SJSA1 (cell line): Measurements from ENCODE around the gene CCDC7. TPM values are rescaled to one million over a fixed set of nuclear protein-coding genes. Genes with fewer than 3 reads are reported as not detected.

Source experiments
- DNase-seq, 2 experiments: peaks; one replicate each; pipeline ENCODE4 v3.0.0-alpha.2; 2015 to 2020; ENCODE audit warnings: low spot score in 2 of 2, low read depth in 1 of 2
- H3K27ac ChIP-seq: fragments of 250-450 bp; sonication (Bioruptor Pico); 2 replicates; pipeline ENCODE4 v1.5.1; 2020; ENCODE audit warnings: mild to moderate bottlenecking, moderate library complexity
- H3K27me3 ChIP-seq: fragments of 250-450 bp; sonication (Bioruptor Pico); replicated peaks from 2 replicates; pipeline ENCODE4 v1.5.1; 2020; ENCODE audit warnings: mild to moderate bottlenecking, moderate library complexity
- H3K36me3 ChIP-seq: fragments of 250-450 bp; sonication (Bioruptor Pico); 2 replicates; pipeline ENCODE4 v1.5.1; 2020; ENCODE audit warnings: mild to moderate bottlenecking
- H3K4me1 ChIP-seq: fragments of 250-450 bp; sonication (Bioruptor Pico); replicated peaks from 2 replicates; pipeline ENCODE4 v1.6.1; 2021; ENCODE audit warnings: mild to moderate bottlenecking
- H3K4me3 ChIP-seq: fragments of 250-450 bp; sonication (Bioruptor Pico); 2 replicates; pipeline ENCODE4 v1.5.1; 2020; ENCODE audit warnings: mild to moderate bottlenecking
- H3K9me3 ChIP-seq: fragments of 250-450 bp; sonication (Bioruptor Pico); replicated peaks from 2 replicates; pipeline ENCODE4 v1.5.1; 2020; ENCODE audit warnings: mild to moderate bottlenecking
- total RNA-seq: library from RNA; depleted of rRNA; stranded (reverse); fragments of >200 nt; shearing (Covaris generic); gene quantifications from 2 replicates; pipeline ENCODE4 v1.2.3, GENCODE V29; 2014

Gene CCDC7
- total RNA-seq, 1 experiment from 2014 or later = 4.8 TPM

- no peak for DNase-seq
- Histone ChIP-seq H3K9me3 (no peaks in the 10 kb centered on the region), H3K27ac (no peak overlapping the region), H3K4me1 (0 out of 2 replicates have a peak, but pooled peaks cover 3% of the 10 kb centered on the region), H3K36me3 (no peaks in the 10 kb centered on the region), H3K27me3 (no peaks in the 10 kb centered on the region; the same call in 1 of the 2 replicates), H3K4me3 (no peak overlapping the region)
These were observed 27.4 kb upstream of the CCDC7 start for GRCh38 chr10:32418572-32418971.

GRCh38 chr10:32419615-32420014, 26.3 kb upstream of the CCDC7 start:
- Histone ChIP-seq H3K36me3 (no peaks in the 10 kb centered on the region), H3K4me1 (no peaks in the 10 kb centered on the region)
- no peak for DNase-seq

GRCh38 chr10:32426186-32426585, 19.8 kb upstream of the CCDC7 start:
- no peak overlapping the region for H3K27ac ChIP-seq
- no peak overlapping the region for H3K4me3 ChIP-seq
- H3K4me1 ChIP-seq = no peaks in the 10 kb centered on the region
- DNase-seq = no peak
- no peaks in the 10 kb centered on the region for H3K9me3 ChIP-seq
- H3K36me3 ChIP-seq = no peaks in the 10 kb centered on the region
- no peaks in the 10 kb centered on the region; the same call in 1 of the 2 replicates for H3K27me3 ChIP-seq

More at GRCh38 chr10:32419615-32420014, 26.3 kb upstream of the CCDC7 start:
- Histone ChIP-seq H3K9me3 (no peaks in the 10 kb centered on the region), H3K27me3 (no peaks in the 10 kb centered on the region; the same call in 1 of the 2 replicates), H3K27ac (no peak overlapping the region), H3K4me3 (no peak overlapping the region)

GRCh38 chr10:32433542-32433941, 12.4 kb upstream of the CCDC7 start:
- DNase-seq = no peak
- peaks cover 6% of the 10 kb centered on the region for H3K27me3 ChIP-seq
- H3K9me3 ChIP-seq = peaks cover 6% of the 10 kb centered on the region; the same call in 1 of the 2 replicates
- H3K27ac ChIP-seq = no peak overlapping the region
- H3K4me1 ChIP-seq = no peaks in the 10 kb centered on the region
- no peaks in the 10 kb centered on the region for H3K36me3 ChIP-seq
- no peak overlapping the region for H3K4me3 ChIP-seq

GRCh38 chr10:32436215-32436614, 9.7 kb upstream of the CCDC7 start:
- Histone ChIP-seq H3K4me1 (no peaks in the 10 kb centered on the region), H3K27ac (no peak overlapping the region), H3K4me3 (no peak overlapping the region), H3K27me3 (peaks cover 6% of the 10 kb centered on the region), H3K36me3 (no peaks in the 10 kb centered on the region), H3K9me3 (peaks cover 6% of the 10 kb centered on the region; the same call in 1 of the 2 replicates)
- DNase-seq = no peak

- Histone ChIP-seq H3K9me3 (peaks cover 6% of the 10 kb centered on the region; the same call in 1 of the 2 replicates), H3K27ac (no peak overlapping the region), H3K36me3 (no peaks in the 10 kb centered on the region), H3K4me3 (no peak overlapping the region), H3K27me3 (peaks cover 6% of the 10 kb centered on the region), H3K4me1 (no peaks in the 10 kb centered on the region)
- DNase-seq = no peak
These were observed 8.6 kb upstream of the CCDC7 start for GRCh38 chr10:32437334-32437733.

- H3K27ac ChIP-seq = peak overlapping the region; percentile 93
- H3K27me3 ChIP-seq = no peaks in the 10 kb centered on the region
- no peaks in the 10 kb centered on the region for H3K9me3 ChIP-seq
- H3K4me3 ChIP-seq = peak overlapping the region; percentile 52
- H3K4me1 ChIP-seq = peaks cover 10% of the 10 kb centered on the region
- no peaks in the 10 kb centered on the region for H3K36me3 ChIP-seq
- no peak for DNase-seq
These were observed 904 bp upstream of the CCDC7 start for GRCh38 chr10:32445036-32445435.

GRCh38 chr10:32446536-32447406, 831 bp downstream of the CCDC7 start:
- peak overlapping the region; percentile 93 for H3K27ac ChIP-seq
- H3K4me1 ChIP-seq = peaks cover 10% of the 10 kb centered on the region
- no peaks in the 10 kb centered on the region for H3K27me3 ChIP-seq
- peaks cover 3% of the 10 kb centered on the region; the same call in 1 of the 2 replicates for H3K36me3 ChIP-seq
- H3K9me3 ChIP-seq = no peaks in the 10 kb centered on the region
- H3K4me3 ChIP-seq = peak overlapping the region; percentile 52
- DNase-seq = peak in 1 of 2 experiments; percentile 35

GRCh38 chr10:32454148-32454547, 8.2 kb downstream of the CCDC7 start:
- H3K27me3 ChIP-seq = no peaks in the 10 kb centered on the region
- no peak overlapping the region for H3K4me3 ChIP-seq
- no peak for DNase-seq

GRCh38 chr10:32459051-32459698, 13.2 kb downstream of the CCDC7 start:
- Histone ChIP-seq H3K27ac (no peak overlapping the region), H3K9me3 (no peaks in the 10 kb centered on the region), H3K4me3 (no peak overlapping the region), H3K4me1 (peaks cover under 1% of the 10 kb centered on the region), H3K36me3 (peaks cover 4% of the 10 kb centered on the region), H3K27me3 (no peaks in the 10 kb centered on the region)
- no peak for DNase-seq

More at GRCh38 chr10:32454148-32454547, 8.2 kb downstream of the CCDC7 start:
- Histone ChIP-seq H3K4me1 (peaks cover 8% of the 10 kb centered on the region), H3K9me3 (no peaks in the 10 kb centered on the region), H3K27ac (no peak overlapping the region), H3K36me3 (peaks cover 22% of the 10 kb centered on the region)

GRCh38 chr10:32461203-32461602, 15.3 kb downstream of the CCDC7 start:
- no peaks in the 10 kb centered on the region for H3K4me1 ChIP-seq
- H3K27ac ChIP-seq = no peak overlapping the region
- no peak for DNase-seq
- peaks cover 3% of the 10 kb centered on the region; the same call in 1 of the 2 replicates for H3K36me3 ChIP-seq
- H3K27me3 ChIP-seq = no peaks in the 10 kb centered on the region
- H3K4me3 ChIP-seq = no peak overlapping the region
- no peaks in the 10 kb centered on the region for H3K9me3 ChIP-seq

GRCh38 chr10:32471232-32471631, 25.3 kb downstream of the CCDC7 start:
- Histone ChIP-seq H3K4me3 (no peak overlapping the region), H3K36me3 (0 out of 2 replicates have a peak, but pooled peaks cover 3% of the 10 kb centered on the region), H3K4me1 (no peaks in the 10 kb centered on the region), H3K27ac (no peak overlapping the region), H3K27me3 (no peaks in the 10 kb centered on the region), H3K9me3 (no peaks in the 10 kb centered on the region)
- DNase-seq = no peak

GRCh38 chr10:32477499-32477898, 31.6 kb downstream of the CCDC7 start:
- no peaks in the 10 kb centered on the region for H3K4me1 ChIP-seq

GRCh38 chr10:32481606-32482005, 35.7 kb downstream of the CCDC7 start:
- Histone ChIP-seq H3K4me3 (no peak overlapping the region), H3K27ac (no peak overlapping the region), H3K36me3 (no peaks in the 10 kb centered on the region), H3K27me3 (no peaks in the 10 kb centered on the region), H3K9me3 (no peaks in the 10 kb centered on the region), H3K4me1 (no peaks in the 10 kb centered on the region)
- no peak for DNase-seq

More at GRCh38 chr10:32477499-32477898, 31.6 kb downstream of the CCDC7 start:
- Histone ChIP-seq H3K9me3 (no peaks in the 10 kb centered on the region), H3K4me3 (no peak overlapping the region), H3K27ac (no peak overlapping the region), H3K36me3 (0 out of 2 replicates have a peak, but pooled peaks cover 3% of the 10 kb centered on the region), H3K27me3 (no peaks in the 10 kb centered on the region)
- DNase-seq = no peak
